Kidney (tissue), 14 donors: ENCODE measurements around the gene HNRNPH3. TPM values are rescaled to one million over a fixed set of nuclear protein-coding genes. Genes with fewer than 3 reads are reported as not detected.
A peak's percentile ranks its signal among the peaks of the same experiment; 100 is the strongest.

ENCODE experiments used
- DNase-seq, 5 donors: peaks; one replicate each; pipeline ENCODE4 v3.0.0-alpha.2; 2013 to 2020
- FAIRE-seq: peaks from 2 replicates; lab custom pipeline; 2012; peaks lifted over from hg19 to GRCh38; lab: Jason Lieb, UNC
- H3K27ac ChIP-seq, 2 donors: one replicate each; pipeline ENCODE4 v1.7.0; 2013; ENCODE audit warnings: low read depth in 2 of 2, low read length in 2 of 2, inconsistent platforms in 1 of 2
- H3K27me3 ChIP-seq: one replicate; pipeline ENCODE4 v1.7.1; 2013; ENCODE audit warnings: low read length, inconsistent platforms; ENCODE audit not compliant: control insufficient read depth, insufficient read depth
- H3K36me3 ChIP-seq, 3 donors: one replicate each; pipeline versions ENCODE4 v1.7.0 to v1.7.1; 2013; ENCODE audit warnings: low read length in 3 of 3, control low read depth in 1 of 3, inconsistent platforms in 1 of 3; ENCODE audit not compliant: insufficient read depth in 3 of 3, control insufficient read depth in 2 of 3
- H3K4me1 ChIP-seq, 3 donors: one replicate each; pipeline versions ENCODE4 v1.7.0 to v1.7.1; 2013; ENCODE audit warnings: low read length in 3 of 3, inconsistent platforms in 1 of 3, low read depth in 1 of 3; ENCODE audit not compliant: control insufficient read depth in 2 of 3, insufficient read depth in 2 of 3
- H3K4me3 ChIP-seq, 3 donors: one replicate each; pipeline versions ENCODE4 v1.7.0 to v1.8.1; 2013; ENCODE audit warnings: low read length in 3 of 3, control low read depth in 1 of 3, inconsistent platforms in 1 of 3
- H3K9ac ChIP-seq, 3 donors: one replicate each; pipeline versions ENCODE4 v1.7.0 to v1.7.1; 2013; ENCODE audit warnings: low read length in 3 of 3, control low read depth in 1 of 3, inconsistent platforms in 1 of 3
- H3K9me3 ChIP-seq, 3 donors: one replicate each; pipeline versions ENCODE4 v1.7.0 to v1.7.1; 2013; ENCODE audit warnings: low read length in 3 of 3, control low read depth in 1 of 3, inconsistent platforms in 1 of 3; ENCODE audit not compliant: control insufficient read depth in 2 of 3, insufficient read depth in 1 of 3
- intact Hi-C: fragments of 100-400 bp; cut with DNase I; formaldehyde crosslinking; loops from one replicate; pipeline ENCODE4 v1.11.1; 2022
- polyA plus RNA-seq: library from polyadenylated mRNA; stranded (reverse); fragments of 350-450 nt; fragmentation: Illumina TruSeq; extraction: RNeasy Lipid Tissue Mini Kit (QIAGEN cat#74804); gene quantifications from one replicate; pipeline ENCODE4 v1.2.3, GENCODE V29; 2014; ENCODE audit warnings: low read depth, low replicate concordance; ENCODE audit not compliant: insufficient read depth
- total RNA-seq: library from RNA; stranded (reverse); fragmentation: NEBNext Ultra II Directional; extraction: Animal tissue kit (Norgen Biotek cat#: 25700); gene quantifications from one replicate; pipeline ENCODE4 v1.2.1, GENCODE V29; 2021
- TF ChIP-seq, protein P1 (sequence below): IDR thresholded peaks from 3 replicates; pipeline ENCODE4 v1.5.1; 2012; ENCODE audit warnings: mild to moderate bottlenecking, moderate library complexity, borderline replicate concordance; ENCODE audit not compliant: insufficient read depth; ENCODE audit errors: extremely low read depth
- donor health status: control.
- donor health status: control.
- donor health status: control.
- donor health status: control.
- donor health status: control.
- donor health status: DM: yes; HTN: yes; CAD: no.
- donor health status: Normal renal cell carcinoma (clear cell type).

Gene HNRNPH3
- total and polyA plus RNA-seq, 2 donors from 2014 or later, result 114 to 119 TPM

DNA sequence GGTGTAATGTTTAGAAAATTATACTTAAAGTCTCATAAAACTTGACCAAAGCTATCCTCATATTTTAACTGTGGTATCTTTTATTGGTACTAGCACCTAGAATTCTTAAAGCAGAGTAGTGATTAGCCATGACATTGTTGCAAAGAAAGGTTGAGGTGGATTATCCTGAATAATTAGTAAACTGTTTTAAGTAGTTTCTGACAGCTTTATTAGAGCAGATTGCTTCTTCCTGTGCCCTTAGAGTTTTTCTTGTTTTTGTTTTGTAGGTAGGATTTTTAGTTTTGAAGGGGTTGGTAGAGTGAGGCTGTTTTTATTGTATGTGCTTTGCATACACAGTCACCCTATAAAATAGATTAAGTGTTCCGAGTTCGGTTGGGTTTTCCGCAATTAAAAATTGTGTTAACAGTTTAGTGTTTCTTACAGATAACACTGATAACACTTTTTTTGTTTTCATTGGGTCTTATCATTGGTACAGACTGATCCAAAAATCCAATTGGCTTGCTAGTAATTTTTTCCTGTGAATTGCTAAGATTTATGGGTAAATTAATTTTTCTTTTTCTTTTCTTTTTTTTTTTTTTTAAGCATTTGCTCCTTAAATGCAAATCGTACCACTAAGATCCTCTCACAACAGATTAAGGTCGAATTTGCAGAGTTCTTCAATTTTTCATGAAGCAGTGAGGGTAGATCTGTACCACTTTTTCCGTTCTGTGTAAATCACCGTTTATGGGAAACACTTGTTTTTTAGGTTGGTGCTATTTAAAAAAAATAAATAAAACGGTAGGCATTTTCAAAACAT is 3.0 kb downstream of the HNRNPH3 start:
- no peak overlapping the region for H3K27ac ChIP-seq
- no peak for FAIRE-seq
- intact Hi-C loops, result no loop called here

DNA sequence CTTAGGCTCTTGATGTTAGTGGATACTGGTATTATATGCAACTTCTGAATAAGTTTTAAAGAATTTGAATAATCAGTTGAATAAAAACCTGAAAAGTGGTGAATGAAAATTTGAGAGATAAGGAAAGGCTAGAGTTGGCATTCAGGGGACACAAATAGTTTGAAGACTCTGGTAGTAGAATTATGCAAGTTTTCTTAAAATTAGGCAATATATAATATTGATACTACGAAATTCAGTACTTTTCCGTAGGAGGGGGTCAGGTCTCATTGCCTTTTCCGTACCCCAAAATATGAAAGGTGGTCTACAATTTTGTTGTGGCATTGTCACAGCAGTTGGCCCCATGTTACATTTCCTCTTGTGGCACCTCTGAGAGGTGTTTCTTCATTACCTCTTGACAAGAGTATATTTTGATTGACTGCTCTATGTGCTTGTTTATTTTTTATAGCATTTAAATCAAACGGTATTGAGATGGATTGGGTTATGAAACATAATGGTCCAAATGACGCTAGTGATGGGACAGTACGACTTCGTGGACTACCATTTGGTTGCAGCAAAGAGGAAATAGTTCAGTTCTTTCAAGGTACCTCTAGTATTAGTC is 5.0 kb downstream of the HNRNPH3 start:
- Histone ChIP-seq H3K4me1 (peaks cover 3 to 13% (median 8%) of the 10 kb centered on the region in 3 donors), H3K27ac (no peak overlapping the region), H3K27me3 (no peaks in the 10 kb centered on the region), H3K9me3 (no peaks in the 10 kb centered on the region), H3K9ac (no peak overlapping the region), H3K4me3 (peak overlapping the region in 2 of 3 donors; percentile 32 to 33), H3K36me3 (peaks cover 9 to 39% (median 18%) of the 10 kb centered on the region in 3 donors)
- DNase-seq (no peak), FAIRE-seq (no peak)
- intact Hi-C loops, result no loop called here
- TF ChIP-seq, protein P1, sequence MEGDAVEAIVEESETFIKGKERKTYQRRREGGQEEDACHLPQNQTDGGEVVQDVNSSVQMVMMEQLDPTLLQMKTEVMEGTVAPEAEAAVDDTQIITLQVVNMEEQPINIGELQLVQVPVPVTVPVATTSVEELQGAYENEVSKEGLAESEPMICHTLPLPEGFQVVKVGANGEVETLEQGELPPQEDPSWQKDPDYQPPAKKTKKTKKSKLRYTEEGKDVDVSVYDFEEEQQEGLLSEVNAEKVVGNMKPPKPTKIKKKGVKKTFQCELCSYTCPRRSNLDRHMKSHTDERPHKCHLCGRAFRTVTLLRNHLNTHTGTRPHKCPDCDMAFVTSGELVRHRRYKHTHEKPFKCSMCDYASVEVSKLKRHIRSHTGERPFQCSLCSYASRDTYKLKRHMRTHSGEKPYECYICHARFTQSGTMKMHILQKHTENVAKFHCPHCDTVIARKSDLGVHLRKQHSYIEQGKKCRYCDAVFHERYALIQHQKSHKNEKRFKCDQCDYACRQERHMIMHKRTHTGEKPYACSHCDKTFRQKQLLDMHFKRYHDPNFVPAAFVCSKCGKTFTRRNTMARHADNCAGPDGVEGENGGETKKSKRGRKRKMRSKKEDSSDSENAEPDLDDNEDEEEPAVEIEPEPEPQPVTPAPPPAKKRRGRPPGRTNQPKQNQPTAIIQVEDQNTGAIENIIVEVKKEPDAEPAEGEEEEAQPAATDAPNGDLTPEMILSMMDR, result no peak

More for the DNA sequence above, 3.0 kb downstream of the HNRNPH3 start:
- H3K36me3 ChIP-seq, result peaks cover 0 to 20% (median 3%) of the 10 kb centered on the region in 3 donors
- H3K27me3 ChIP-seq, result no peaks in the 10 kb centered on the region
- H3K4me3 ChIP-seq, result peak overlapping the region; percentile 95 to 96 (median 95)
- TF ChIP-seq, protein P1, result no peak
- no peaks in the 10 kb centered on the region for H3K9me3 ChIP-seq
- H3K9ac ChIP-seq, result peak overlapping the region; percentile 57 to 94 (median 78)
- peaks cover 3 to 18% (median 13%) of the 10 kb centered on the region in 3 donors for H3K4me1 ChIP-seq
- peak in 2 of 5 donors; percentile 8 to 23 for DNase-seq

DNA sequence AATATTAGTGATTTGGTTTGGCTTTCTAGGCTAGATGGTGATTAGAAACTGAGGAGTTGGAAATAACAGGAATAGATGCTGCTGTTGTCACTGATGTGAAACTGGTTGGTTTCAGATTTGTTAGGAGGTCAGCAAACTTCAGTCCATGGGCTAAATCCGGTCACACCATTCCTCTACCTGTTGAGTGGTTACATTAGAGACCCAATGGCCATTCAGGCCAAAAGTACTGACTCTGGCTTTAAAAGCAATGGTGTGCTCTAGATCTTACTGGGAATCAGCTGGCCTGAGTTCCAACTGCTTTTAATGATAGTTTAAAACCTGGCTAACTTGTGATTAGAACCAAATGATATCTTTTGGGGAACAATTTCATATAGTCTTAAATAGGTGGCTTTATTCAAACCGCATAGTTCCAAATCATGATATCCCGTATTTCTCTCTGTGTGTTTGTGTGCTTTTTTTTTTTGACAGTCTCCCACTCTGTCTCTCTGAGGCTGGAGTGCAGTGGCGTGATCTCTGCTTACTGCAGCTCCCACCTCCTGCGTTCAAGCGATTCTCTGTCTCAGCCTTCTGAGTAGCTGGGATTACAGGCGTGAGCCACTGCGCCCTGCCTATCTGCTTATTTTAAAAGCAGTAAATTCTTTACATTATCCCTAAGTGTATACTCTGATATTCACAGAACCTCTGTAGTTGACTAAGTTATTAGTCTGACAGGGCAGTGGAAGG is 8.7 kb downstream of the HNRNPH3 start:
- no peak for FAIRE-seq
- intact Hi-C loops, result no loop called here
- no peak for DNase-seq
- Histone ChIP-seq H3K27me3 (no peaks in the 10 kb centered on the region), H3K4me3 (no peak overlapping the region), H3K9me3 (no peaks in the 10 kb centered on the region), H3K36me3 (peaks cover 20 to 60% (median 22%) of the 10 kb centered on the region in 3 donors), H3K4me1 (peaks cover 3 to 13% (median 7%) of the 10 kb centered on the region in 3 donors), H3K9ac (no peak overlapping the region), H3K27ac (no peak overlapping the region)
- TF ChIP-seq, protein P1, result no peak
